Measurements from ENCODE around the gene CFAP47.

GRCh38 chrX:36241397-36241796, 321.9 kb downstream of the CFAP47 start:
- TF ChIP-seq CTCF (conservative IDR thresholded peaks at IDR 0.05 in 1 of 2, IDR thresholded peaks at IDR 0.05 in 1 of 2; ENCODE audit: extremely low read depth in 1 of 2, insufficient read depth in 1 of 2, low read depth in 1 of 2, low read length in 2 of 2) (peak in 1 of 2 donors; percentile 30), EZH2 (IDR thresholded peaks at IDR 0.05; ENCODE audit: borderline replicate concordance, low read length) (no peak)
